Esophagus squamous epithelium (tissue), 5 donors: Measurements from ENCODE around the gene DNAJC2. TPM values are rescaled to one million over a fixed set of nuclear protein-coding genes. Genes with fewer than 3 reads are reported as not detected.

Experiments used
- DNase-seq: peaks from one replicate; lab custom pipeline; 2025; lab: John Stamatoyannopoulos, UW
- H3K27ac ChIP-seq, 4 donors: fragments of 200-600 bp; sonication (generic); one replicate each; pipeline ENCODE4 v1.5.1; 2016 to 2019; ENCODE audit warnings: mild to moderate bottlenecking in 1 of 4
- H3K27me3 ChIP-seq, 4 donors: fragments of 200-600 bp; sonication (generic); 1 replicate in 3 of 4; 2 replicates in 1 of 4; pipeline versions ENCODE4 v1.5.1 to v1.6.0; 2017 to 2021; ENCODE audit warnings: antibody characterized with exemption in 1 of 4
- H3K36me3 ChIP-seq, 3 donors: fragments of 200-600 bp; sonication (generic); one replicate each; pipeline ENCODE4 v1.5.1; 2016 to 2019
- H3K4me1 ChIP-seq, 3 donors: fragments of 200-600 bp; sonication (generic); one replicate each; pipeline ENCODE4 v1.5.1; 2017 to 2019
- H3K4me3 ChIP-seq, 4 donors: fragments of 200-600 bp; sonication (generic); 1 replicate in 3 of 4; 2 replicates in 1 of 4; pipeline ENCODE4 v1.5.1; 2016 to 2019; ENCODE audit warnings: mild to moderate bottlenecking in 2 of 4, moderate library complexity in 1 of 4
- H3K9me3 ChIP-seq, 3 donors: fragments of 200-600 bp; sonication (generic); one replicate each; pipeline ENCODE4 v1.5.1; 2016 to 2019
- POLR2A ChIP-seq, 4 donors: fragments of 450-650 bp; IDR thresholded peaks; one replicate each; pipeline ENCODE4 v1.6.1; 2017; ENCODE audit warnings: antibody characterized with exemption in 4 of 4, mild to moderate bottlenecking in 4 of 4, moderate library complexity in 3 of 4
- WGBS, 2 donors: methylation state at CpG; one replicate each; pipeline ENCODE4 v1.1.5; 2018; 5-methylcytosine and 5-hydroxymethylcytosine counted together
- intact Hi-C: fragments of 100-400 bp; cut with DNase I; formaldehyde crosslinking; loops from one replicate; pipeline ENCODE4 v1.15.0; 2022
- total RNA-seq, 4 donors: library from RNA; depleted of rRNA; stranded (reverse); fragments of >200 nt; gene quantifications; one replicate each; pipeline ENCODE4 v1.1.0, GENCODE V29; 2016
- TF ChIP-seq, protein P1 (sequence below), 6 experiments: fragments of 450-650 bp in 4 of 6; fragments of 200-600 bp in 2 of 6; sonication (generic) in 2 of 6; IDR thresholded peaks; one replicate each; pipeline ENCODE4 v1.5.1; 2016 to 2019; ENCODE audit warnings: antibody characterized with exemption in 6 of 6, mild to moderate bottlenecking in 4 of 6, moderate library complexity in 4 of 6
- donor health status: DM: yes; HTN: yes; CAD: no.

Gene DNAJC2
- total RNA-seq, 4 donors from 2014 or later: 10.9 to 26.1 (median 17.7) TPM

GRCh38 chr7:103348452-103348851, 3.9 kb upstream of the DNAJC2 start:
- Histone ChIP-seq H3K9me3 (no peaks in the 10 kb centered on the region), H3K36me3 (peaks cover 0 to 12% (median 0%) of the 10 kb centered on the region in 3 donors), H3K4me3 (peak overlapping the region; percentile 58 to 97 (median 86)), H3K27me3 (no peaks in the 10 kb centered on the region), H3K27ac (peak overlapping the region in 3 of 4 donors; percentile 86 to 93 (median 91)), H3K4me1 (peaks cover 13 to 67% (median 29%) of the 10 kb centered on the region in 3 donors)
- WGBS, 2 donors: 18 to 35% methylated on average over 13 of the region's 13 CpGs
- intact Hi-C loops: no loop called here
- no peak for TF ChIP-seq POLR2A (IDR thresholded peaks at IDR 0.05)
- TF ChIP-seq, protein P1, sequence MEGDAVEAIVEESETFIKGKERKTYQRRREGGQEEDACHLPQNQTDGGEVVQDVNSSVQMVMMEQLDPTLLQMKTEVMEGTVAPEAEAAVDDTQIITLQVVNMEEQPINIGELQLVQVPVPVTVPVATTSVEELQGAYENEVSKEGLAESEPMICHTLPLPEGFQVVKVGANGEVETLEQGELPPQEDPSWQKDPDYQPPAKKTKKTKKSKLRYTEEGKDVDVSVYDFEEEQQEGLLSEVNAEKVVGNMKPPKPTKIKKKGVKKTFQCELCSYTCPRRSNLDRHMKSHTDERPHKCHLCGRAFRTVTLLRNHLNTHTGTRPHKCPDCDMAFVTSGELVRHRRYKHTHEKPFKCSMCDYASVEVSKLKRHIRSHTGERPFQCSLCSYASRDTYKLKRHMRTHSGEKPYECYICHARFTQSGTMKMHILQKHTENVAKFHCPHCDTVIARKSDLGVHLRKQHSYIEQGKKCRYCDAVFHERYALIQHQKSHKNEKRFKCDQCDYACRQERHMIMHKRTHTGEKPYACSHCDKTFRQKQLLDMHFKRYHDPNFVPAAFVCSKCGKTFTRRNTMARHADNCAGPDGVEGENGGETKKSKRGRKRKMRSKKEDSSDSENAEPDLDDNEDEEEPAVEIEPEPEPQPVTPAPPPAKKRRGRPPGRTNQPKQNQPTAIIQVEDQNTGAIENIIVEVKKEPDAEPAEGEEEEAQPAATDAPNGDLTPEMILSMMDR (IDR thresholded peaks at IDR 0.05): no peak
- DNase-seq: no peak

DNA sequence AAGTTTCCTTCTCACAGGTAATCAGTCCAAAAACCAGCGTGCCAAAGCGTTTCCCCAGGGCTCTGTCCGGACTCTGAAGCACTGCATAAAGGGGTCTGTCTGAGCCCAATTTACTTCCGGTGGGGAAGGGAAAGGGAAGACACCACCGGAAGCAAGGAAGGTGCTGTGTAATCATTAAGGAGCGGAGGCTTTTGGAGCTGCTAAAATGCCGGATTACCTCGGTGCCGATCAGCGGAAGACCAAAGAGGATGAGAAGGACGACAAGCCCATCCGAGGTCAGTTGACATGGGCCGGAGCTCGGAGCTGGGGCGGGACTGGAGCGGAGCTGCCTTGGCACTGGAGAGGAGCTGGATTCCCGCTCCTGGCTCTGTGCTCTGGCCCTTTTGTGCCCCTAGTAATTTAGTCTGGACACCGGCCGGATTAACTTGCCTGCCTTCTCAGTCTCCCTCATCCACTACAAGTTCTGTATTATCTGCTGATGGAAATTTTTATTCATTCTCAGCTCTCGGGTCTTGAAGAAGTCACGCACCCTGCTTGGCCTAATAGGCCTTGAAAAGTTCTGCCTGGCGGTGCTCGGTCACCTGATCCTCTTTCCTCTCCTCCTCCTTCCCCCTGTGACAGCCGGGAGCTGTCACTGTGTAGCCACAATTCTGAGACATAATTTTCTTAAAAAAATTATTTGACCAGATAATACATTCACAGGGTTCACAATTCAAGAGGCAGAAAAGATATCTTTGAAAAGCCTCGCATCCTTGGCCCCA, 3.1 kb upstream of the DNAJC2 start, which contains the start of gene PSMC2:
TSS of gene PSMC2 (plus strand) at position 137 of the 761 bp plus-strand sequence. CDS start at position 206, 69 bp downstream.
- TF ChIP-seq, protein P1 (IDR thresholded peaks at IDR 0.05): peak in 1 of 6 experiments; percentile 27
- peak in 2 of 4 donors; percentile 14 to 38 for TF ChIP-seq POLR2A (IDR thresholded peaks at IDR 0.05)
- Histone ChIP-seq H3K9me3 (no peaks in the 10 kb centered on the region), H3K4me3 (peak within 1 kb of the TSS; percentile 58 to 97 (median 86)), H3K36me3 (peaks cover 0 to 5% (median 0%) of the 10 kb centered on the region in 3 donors), H3K4me1 (peaks cover 16 to 74% (median 37%) of the 10 kb centered on the region in 3 donors), H3K27ac (peak within 1 kb of the TSS; percentile 86 to 97 (median 92)), H3K27me3 (no peaks in the 10 kb centered on the region)
- 1 to 2% methylated on average over 24 to 25 of the region's 25 CpGs for WGBS, 2 donors
- peak; percentile 10 for DNase-seq
- intact Hi-C loops: no loop called here

DNA sequence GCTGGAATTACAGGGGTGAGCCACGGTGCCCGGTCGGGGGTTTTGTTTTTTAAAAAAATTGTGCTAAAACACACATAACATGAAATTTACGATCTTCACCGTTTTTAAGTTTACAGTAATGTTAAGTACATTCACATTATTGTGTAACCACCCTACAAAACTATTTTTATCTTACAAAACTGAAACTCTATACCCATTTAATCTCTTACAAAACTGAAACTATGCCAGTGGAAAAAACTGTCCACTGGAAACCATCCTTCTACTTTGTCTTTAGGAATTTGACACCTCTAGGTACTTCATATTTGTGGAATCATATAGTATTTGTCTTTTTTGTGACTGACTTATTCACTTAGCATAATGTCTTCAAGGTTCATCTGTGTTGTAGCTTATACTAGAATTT, 1.8 kb upstream of the DNAJC2 start:
- Histone ChIP-seq H3K27ac (no peak overlapping the region), H3K27me3 (no peaks in the 10 kb centered on the region), H3K36me3 (peaks cover 0 to 6% (median 0%) of the 10 kb centered on the region in 3 donors), H3K4me1 (peaks cover 16 to 76% (median 38%) of the 10 kb centered on the region in 3 donors), H3K9me3 (no peaks in the 10 kb centered on the region), H3K4me3 (no peak overlapping the region)
- intact Hi-C loops: no loop called here
- no peak for DNase-seq
- 89 to 90% methylated on average over 5 of the region's 5 CpGs for WGBS, 2 donors
- TF ChIP-seq, protein P1 (IDR thresholded peaks at IDR 0.05): no peak
- TF ChIP-seq POLR2A (IDR thresholded peaks at IDR 0.05): no peak

DNA sequence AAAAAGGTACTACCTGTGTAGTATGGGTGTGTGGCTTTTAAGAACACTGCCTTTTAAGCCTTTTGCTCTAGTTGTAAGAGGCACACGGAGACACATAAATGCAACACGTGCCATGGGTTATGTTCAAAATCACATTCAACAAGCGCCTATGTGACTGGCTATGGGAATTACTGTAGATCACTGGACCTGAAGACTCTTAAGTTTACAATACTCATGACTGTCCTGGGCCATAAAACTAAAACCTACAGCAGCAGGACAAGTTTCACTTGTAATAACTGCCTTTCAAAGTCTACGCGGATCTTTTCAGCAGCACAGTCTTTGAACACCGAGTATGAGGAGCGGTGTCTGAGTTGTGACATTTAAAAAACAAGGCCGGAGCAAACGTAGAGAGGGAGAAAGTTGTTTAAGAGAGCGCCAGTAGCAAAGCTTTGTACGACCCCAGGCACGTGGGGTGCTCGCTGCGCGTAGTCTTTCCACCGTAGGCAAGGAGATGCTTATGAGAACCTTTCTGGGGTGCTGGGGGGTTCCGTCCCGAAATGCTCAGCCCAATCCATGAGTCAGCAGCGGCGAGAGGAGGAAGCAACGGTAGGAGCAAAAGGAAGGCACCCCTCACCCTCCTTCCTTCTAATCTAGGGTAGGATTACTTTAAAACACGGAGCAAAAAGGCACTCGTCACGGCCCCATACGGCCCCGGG, 662 bp downstream of the DNAJC2 start:
- no peak for DNase-seq
- intact Hi-C loops: no loop called here
- peaks cover 13 to 58% (median 24%) of the 10 kb centered on the region in 3 donors for H3K4me1 ChIP-seq

More for the DNA sequence above, 662 bp downstream of the DNAJC2 start:
- H3K27me3 ChIP-seq: no peaks in the 10 kb centered on the region
- H3K9me3 ChIP-seq: no peaks in the 10 kb centered on the region
- 1% methylated on average over 17 to 21 of the region's 26 CpGs for WGBS, 2 donors
- peak overlapping the region; percentile 79 to 98 (median 90) for H3K4me3 ChIP-seq
- TF ChIP-seq, protein P1 (IDR thresholded peaks at IDR 0.05): no peak
- no peak for TF ChIP-seq POLR2A (IDR thresholded peaks at IDR 0.05)
- H3K27ac ChIP-seq: peak overlapping the region; percentile 86 to 92 (median 91)
- peaks cover 3 to 31% (median 7%) of the 10 kb centered on the region in 3 donors for H3K36me3 ChIP-seq
